LHCN-M2 (cell line): ENCODE measurements around the gene GTF2A1L. TPM values are rescaled to one million over a fixed set of nuclear protein-coding genes. Genes with fewer than 3 reads are reported as not detected.
"Not testable (repeated sequence)": the region's sequence is repeated elsewhere in the genome, so short reads cannot be mapped to it uniquely, and the experiment has no call there.

Experiments
- DNase-seq: peaks from one replicate; pipeline ENCODE4 v3.0.0-alpha.2; 2012; ENCODE audit warnings: low read depth
- total RNA-seq: library from RNA; depleted of rRNA; stranded (reverse); fragments of >200 nt; gene quantifications from 2 replicates; pipeline ENCODE4 v1.2.3, GENCODE V29; 2014

GTF2A1L gene
- total RNA-seq, 1 experiment from 2014 or later, result 0.23 TPM

DNA sequence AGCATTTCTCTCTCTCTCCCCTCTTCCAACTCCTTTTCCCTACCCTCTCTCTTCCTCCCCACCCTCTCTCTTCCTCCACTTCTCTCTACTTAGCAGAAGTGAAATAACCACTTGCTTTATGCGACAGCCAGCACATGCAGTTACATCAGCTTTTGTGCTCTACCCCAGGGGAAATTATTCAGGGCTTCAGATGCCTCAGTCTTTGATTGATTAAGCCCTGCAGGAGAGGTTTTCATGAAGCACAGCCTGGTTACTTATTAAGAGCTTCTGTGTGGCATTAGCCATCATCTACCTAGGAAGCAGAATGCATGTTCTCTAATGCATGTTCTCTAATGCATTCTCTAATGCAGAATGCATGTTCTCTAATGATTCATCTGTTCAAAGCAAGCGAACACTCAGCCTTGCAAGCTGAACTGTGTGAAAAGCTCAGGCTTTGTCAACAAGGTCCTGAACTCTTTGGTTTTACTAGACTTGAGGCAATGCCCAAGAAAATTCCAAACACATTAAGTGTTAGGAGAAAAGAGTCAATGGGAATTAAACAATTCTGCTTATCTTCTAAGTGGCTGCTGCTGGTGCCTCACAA is 81.8 kb downstream of the GTF2A1L start:
- peak; percentile 29 for DNase-seq

GRCh38 chr2:48703621-48704020 is 86.0 kb downstream of the GTF2A1L start:
- DNase-seq, result not testable (repeated sequence)

GRCh38 chr2:48707466-48707865 is 89.8 kb downstream of the GTF2A1L start:
- DNase-seq, result no peak

- no peak for DNase-seq
These were observed 91.7 kb downstream of the GTF2A1L start for GRCh38 chr2:48709096-48710034.

DNA sequence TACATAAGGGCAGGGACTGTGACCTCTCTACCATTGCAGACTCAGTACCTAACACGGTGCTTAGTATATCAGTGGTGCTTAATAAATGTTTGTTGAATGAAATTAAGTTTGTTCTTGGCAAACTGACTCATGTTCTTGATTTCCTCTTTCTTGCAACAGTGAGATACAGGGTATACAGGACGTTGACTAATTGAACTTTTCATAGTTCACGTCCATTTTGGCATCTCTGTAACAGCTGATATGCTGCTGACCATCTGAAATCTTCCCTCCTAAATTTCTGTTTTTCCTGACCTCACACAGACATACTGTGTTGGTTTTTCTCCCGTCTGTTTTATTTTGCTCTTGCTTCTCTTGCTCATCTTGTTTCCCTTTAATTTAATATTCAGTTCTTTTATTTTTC is 93.7 kb downstream of the GTF2A1L start:
- no peak for DNase-seq

- DNase-seq, result no peak
These were observed 94.5 kb downstream of the GTF2A1L start for GRCh38 chr2:48712151-48712550.

- DNase-seq, result no peak
These were observed 96.0 kb downstream of the GTF2A1L start for GRCh38 chr2:48713647-48714046.

GRCh38 chr2:48714245-48714644 is 96.6 kb downstream of the GTF2A1L start:
- no peak for DNase-seq

DNA sequence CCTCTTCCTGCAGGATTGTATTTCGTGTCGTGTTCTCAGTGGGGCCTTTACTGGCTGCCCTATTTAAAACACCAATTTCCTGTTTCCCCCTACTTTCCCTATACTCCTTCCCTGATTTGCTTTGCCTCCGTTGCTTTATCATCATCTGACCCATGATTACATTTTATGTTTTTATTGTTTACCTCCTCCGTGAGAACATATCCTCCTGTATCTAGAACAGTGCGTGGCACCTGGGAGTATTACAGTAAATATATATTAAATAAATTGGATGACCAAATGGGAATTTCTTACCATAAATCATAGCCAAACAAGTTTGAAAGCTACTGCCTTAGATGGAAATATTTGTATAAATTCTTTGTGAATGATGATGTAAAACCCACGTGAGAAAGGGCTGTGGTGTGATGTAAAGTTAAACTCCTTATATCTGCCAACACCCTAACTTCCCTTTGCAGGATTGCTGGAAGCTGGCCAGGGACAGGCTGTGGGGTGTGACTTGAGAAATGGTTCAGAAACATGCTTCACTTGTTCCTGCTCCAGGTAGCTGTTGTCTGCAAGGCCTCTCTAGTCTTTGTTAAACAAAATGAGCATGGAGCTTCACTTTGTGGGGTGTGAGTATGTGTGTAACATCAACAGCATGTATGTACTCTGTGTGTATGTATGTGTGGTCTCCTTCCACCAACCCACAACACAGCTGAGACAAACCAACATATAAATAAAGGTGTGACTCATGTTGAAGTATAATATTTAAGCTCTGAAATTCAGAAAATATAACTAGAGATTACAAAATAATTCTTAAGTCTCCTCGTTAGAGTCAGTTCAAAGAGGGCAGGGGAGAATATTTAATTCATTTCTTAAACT is 97.6 kb downstream of the GTF2A1L start:
- DNase-seq, result no peak

- DNase-seq, result no peak
These were observed 98.3 kb downstream of the GTF2A1L start for GRCh38 chr2:48715956-48716355.

DNA sequence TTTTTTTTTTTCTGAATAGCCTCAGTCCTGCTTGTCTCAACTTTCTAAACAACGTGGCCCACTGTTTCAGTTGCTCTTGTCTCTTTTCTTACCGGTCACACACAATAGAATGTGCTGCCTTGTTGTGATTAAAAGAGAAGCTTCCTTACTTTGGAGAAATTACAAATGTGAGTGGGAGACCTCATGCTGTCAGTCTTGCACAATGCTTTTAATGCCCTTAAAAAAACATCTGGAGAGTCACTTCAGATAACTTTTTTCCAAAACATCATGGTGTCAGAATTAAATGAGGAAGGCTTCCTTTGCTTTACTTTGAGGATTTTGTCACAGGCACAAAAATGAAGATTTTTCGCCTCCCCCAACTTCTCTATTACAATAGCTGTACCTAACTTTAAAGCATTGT is 100.2 kb downstream of the GTF2A1L start:
- DNase-seq, result no peak

DNA sequence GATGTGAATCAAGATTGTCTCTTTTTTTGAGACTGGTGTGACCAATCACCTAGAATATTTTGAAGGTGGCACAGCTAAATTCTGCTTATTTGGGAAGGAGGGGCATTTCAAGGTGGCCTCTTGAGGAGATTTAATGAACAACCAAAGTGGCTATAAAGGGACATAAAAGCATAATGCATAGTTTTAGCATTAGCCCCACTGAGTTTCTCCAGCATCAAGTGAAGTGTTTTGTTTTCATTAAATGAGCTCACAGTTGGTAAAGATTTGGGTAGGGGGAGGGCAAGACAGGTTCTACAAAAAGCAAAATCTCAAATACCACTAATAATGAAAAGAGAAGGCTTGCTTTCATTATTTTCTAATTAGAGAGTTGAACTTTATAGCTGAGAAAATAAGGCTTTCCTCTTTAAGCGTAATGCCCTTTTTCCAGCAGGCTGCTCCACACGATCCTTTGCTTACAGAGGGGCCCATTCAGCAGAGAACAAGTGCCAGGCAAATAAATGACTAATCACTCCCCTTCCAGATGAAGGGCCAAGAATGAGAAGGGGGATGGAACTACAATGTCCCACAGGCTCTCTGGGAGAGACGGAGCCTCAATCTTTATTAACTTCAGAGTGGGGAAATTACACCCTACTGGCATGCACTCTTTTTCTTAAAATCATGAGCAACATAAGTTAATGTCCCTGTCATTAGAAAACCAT is 102.0 kb downstream of the GTF2A1L start:
- DNase-seq, result no peak

DNA sequence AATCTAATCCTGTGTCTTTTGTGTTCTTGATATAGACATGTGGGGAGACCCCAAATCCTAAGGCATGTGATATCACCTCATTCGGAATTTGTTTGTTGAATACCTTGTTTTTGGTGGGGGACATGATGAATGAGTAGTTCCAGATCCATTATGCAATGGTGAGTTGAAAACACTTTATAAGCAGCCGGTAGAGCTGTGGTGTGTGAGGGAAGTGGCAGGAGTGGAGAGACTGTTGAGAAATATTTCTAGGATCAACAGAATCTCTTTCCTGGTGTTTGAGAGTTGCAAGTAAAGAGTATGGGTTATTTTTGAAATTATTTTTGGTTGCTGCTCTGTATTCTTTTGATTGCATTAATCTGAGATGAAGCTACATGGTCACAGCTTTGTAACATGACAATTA is 103.5 kb downstream of the GTF2A1L start:
- DNase-seq, result no peak

GRCh38 chr2:48722391-48722790 is 104.7 kb downstream of the GTF2A1L start:
- no peak for DNase-seq

GRCh38 chr2:48723129-48723528 is 105.5 kb downstream of the GTF2A1L start:
- peak; percentile 57 for DNase-seq

- DNase-seq, result no peak
These were observed 106.6 kb downstream of the GTF2A1L start for GRCh38 chr2:48724278-48724677.

DNA sequence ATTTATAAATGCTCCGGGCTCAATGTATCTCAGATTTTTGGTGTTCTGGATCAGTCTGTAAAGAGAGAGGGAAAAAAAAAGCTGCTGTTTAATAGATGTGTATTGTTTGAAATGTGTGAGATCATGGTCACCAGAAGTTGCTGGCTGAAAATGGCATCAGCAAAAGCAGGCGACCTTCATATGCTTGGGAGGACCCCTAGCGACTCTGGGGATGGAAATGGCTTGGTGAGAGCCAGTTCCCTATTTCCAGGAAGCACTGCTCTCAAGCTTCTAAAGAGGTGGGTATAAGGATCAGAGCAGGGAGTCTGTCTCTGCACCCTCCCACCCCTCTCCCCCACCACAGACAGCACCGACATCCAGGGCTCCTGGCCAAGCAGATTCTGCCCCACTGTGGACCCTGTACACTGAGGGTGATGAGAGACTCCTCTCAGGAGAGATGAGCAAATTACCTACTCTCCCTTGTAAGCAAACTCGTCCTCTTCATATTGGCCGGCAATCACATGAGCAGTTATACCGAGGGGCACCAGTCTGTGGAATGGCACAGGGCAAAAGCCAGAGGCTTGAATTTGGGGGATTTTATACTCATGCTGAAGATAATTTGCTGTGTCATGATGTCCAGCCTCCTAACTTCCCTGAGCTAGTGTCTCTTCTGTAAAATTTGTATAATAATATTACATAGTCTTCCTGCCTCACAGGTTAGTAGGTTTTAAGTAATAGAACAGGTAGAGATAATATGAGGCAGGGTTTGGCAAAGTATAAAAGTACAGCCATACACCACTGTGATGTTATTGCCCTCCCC is 108.2 kb downstream of the GTF2A1L start:
- DNase-seq, result no peak

DNA sequence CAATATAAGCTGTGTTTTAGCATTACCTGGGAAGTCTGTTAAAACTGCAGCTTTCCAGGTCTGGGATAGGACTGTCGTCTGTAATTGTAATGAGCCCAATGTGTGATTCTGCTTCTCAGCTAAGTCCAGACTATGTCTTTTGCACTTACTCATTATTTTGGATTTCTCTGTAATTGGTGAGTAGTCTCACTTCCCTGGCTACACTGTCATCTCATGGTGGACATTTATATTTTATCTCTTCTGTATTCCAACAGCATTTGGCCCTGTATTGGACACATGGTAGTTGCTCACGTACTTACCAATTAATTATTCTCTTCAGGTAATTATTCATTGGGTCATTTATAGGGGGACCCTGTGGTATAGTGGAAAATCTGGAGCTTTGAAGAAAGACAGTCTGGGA is 109.9 kb downstream of the GTF2A1L start:
- DNase-seq, result no peak

GRCh38 chr2:48728295-48728694 is 110.6 kb downstream of the GTF2A1L start:
- no peak for DNase-seq

GRCh38 chr2:48728840-48729239 is 111.2 kb downstream of the GTF2A1L start:
- no peak for DNase-seq
